SW 1271 (cell line): Measurements from ENCODE around the gene NAPG.
"Not testable (repeated sequence)": the region's sequence is repeated elsewhere in the genome, so short reads cannot be mapped to it uniquely, and the experiment has no call there.

Source experiments
- DNase-seq, 2 experiments: peaks; one replicate each; lab custom pipeline; 2025; lab: John Stamatoyannopoulos, UW

The NAPG gene

GRCh38 chr18:10525697-10526560 lies at the start of gene NAPG:
Gene NAPG (plus strand): TSS chr18:10526027. CDS start chr18:10526103, 76 bp downstream.
- peak; percentile 37 to 80 for DNase-seq

DNA sequence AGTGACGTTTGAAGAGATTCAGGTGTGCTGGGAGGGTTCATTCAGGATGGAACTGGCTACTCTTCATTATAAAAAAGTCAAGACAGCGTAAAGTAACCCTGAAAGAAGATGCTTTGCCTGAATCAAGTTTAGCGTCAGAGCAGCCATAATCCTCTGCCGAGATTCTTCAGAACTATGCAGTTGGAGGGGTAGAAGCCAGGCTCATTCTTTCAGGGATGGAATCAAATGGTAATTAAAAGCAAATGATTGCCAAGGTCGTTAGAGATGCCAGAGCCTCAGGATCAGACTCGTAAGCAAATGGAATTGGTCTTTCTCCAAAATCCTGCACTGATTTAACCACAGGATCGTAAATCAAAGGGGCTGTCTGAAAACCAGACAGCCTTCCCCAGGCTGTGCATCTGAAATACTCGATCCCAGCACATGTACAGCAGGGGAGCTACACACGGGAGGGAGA lies 49.5 kb upstream of the NAPG start:
- no peak for DNase-seq

DNA sequence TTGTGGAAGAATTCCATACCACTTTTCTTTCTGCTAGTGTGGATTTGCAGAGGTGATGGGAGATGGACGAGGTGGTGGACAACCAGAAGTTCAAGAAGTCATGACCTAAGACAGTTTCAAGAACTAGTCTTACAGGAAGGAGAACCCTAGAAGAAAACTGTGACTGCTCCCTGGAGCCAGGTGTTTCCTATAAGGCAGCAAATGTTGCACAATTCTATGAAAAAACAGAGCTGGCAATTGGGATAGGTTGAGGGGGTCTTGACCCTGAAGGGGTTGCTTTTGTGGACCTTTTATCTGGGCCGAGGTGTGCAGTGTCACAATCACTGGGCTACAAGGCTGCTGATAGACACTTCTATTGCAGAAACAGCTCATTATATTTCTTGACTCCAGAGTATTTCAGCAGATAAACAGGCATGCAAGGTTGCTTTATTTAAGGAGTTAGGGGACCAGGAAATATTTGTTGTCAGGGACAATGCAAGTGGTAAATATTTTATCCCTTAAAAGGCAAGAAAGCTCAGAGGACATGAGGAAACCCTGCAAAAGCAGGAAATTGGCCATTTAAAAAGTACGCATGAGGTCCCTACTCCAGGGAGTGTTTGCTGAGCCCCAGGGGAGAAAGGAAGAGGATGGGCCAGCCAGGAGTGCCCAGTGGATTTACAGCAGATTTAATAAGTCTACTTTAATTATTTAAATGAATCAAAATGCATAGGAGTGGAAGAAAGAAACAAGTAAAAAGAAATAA lies 48.5 kb upstream of the NAPG start:
- no peak for DNase-seq

DNA sequence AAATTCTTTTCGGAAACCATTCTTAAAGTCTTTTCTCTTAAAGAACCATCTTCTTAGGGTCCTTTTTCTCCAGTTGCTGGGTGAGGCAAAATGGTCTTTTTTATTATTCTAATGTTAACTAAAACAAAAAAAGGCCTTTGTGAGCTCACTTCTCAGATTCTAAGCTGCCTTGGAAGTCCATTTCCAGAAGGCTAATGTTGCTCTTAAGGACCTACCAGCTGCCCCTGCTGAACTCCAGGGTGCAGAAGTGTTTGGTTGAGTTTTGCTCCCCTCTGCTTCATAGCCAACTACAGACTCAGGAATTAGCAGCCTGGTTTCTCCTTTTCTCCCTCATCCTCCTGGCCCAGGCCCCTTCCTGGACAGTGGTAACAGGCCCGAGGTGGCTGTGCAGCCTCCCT lies 48.0 kb upstream of the NAPG start:
- no peak for DNase-seq

GRCh38 chr18:10481831-10482230 lies 44.0 kb upstream of the NAPG start:
- DNase-seq = no peak

- DNase-seq = no peak
Measured at GRCh38 chr18:10482363-10482984, 43.4 kb upstream of the NAPG start.

DNA sequence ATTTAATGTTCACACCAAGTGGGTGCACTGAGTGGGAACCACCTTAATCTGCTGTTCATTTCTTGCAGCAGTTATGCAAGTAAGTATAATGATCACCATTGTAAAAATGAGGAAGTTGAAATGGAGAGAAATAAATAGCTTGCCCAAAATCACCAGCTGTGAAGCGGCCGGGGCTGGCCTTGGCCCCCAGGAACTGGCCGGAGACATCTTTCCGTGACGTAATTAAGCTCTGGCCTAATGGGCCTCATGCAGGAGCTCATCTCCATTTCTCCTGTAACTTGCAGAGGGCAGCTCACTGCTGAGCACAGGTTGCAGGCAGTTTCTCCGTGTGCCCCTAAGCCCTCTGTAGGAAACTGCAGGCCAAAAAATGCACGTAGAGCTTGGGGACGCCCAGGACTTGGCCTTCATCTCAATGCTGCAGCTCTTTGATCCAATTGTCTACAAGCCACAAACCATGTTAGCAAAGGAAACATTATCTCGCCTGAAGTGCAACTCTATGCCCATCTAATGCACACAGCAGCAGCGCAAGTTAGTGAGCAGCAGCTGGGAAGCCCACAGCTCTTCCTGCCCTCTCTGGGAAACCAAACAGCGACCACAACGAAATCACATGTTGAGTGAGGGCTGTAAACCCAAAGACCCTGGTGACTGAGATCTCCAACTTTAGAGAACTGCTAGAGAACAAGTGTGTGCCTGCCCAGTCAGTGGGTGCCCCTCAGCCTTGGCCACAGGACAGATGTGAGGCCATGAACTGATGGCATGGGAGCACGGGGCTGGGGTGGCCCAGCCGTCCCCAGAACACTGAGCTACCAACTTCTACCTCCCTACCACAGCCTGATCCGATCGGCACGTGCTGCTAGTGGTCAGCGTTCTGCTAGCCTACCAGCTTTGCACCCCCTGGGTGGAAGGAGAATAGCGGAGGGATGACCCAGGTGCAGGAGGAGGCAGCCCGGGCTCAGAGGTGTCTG lies 42.6 kb upstream of the NAPG start:
- DNase-seq = no peak

GRCh38 chr18:10485475-10485874 lies 40.4 kb upstream of the NAPG start:
- DNase-seq = no peak

- no peak for DNase-seq
Measured at GRCh38 chr18:10486362-10486761, 39.5 kb upstream of the NAPG start.

DNA sequence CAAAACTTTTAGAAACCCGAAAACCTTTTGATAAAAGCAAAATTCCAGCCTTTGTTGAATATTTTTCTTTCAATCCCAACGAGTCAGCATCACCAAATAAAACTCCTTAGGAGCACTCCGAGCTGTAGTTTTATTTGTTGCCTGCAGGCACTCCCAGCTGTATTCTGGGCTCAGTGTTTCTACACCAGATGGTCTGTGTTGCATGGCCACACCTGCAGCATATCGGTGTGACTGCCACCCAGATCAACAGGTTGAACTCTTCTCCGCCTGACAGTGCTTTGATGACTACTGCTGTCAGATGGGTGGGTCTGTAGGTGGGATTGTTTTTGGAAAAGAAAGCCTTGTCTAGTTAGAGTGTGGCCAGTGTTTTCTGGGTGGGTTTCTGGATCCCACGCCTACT lies 38.7 kb upstream of the NAPG start:
- DNase-seq = no peak

DNA sequence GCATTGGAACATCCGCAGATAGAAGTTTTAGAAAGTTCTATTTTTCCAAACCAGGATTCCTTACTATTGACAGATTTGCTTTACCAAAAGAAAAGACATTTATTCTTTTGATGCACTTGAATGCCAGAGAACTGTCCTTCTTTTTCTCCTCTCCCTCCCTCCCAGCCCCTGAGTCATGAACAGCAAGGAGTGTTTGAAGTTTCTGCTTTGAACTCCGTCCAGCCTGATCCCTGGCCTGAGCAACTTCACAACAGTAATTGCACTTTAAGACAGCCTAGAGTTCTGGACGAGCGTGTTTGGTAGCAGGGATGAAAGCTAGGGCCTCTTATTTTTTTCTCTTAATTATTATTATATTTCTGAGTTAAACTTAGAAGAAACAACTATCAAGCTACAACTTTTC lies 37.8 kb upstream of the NAPG start:
- DNase-seq = no peak

DNA sequence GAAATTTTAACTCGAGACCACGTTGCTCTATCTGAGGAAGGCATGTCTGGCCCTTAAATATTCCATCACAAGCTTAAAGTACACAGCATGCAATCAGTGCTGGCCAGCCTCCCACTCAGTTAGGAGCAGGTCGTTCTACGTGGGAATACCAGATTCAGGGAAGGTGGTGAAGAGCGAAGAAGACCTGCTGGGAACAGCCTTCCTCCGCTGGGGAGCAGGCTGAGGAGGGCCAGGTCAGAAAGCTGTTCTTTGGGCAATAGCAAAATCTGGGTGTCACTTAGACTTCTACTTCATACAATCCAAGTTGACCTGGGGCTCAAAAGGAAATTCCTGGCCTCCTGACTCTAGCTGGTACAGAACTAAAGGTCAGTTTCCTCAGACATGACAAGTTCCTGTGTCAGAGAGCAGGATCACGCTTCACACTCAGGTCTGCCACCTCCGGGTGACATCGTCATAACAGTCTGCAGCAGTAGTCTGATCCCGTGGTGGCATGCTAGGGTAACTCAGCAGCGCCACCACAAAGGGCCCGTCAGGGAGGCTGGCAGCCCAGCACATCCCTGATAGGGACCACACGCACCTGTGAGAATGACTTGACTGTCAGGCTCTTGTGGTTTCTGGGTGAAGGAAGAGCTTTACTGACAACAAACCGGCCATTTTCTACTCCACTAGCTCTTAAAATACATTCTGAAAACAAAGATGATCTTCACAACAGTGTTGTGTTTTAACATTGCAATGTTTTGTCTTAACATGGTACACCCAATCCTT lies 35.2 kb upstream of the NAPG start:
- DNase-seq = no peak

GRCh38 chr18:10495936-10496335 lies 29.9 kb upstream of the NAPG start:
- DNase-seq = no peak

- no peak for DNase-seq
Measured at GRCh38 chr18:10497206-10497749, 28.5 kb upstream of the NAPG start.

GRCh38 chr18:10499230-10499629 lies 26.6 kb upstream of the NAPG start:
- no peak for DNase-seq

DNA sequence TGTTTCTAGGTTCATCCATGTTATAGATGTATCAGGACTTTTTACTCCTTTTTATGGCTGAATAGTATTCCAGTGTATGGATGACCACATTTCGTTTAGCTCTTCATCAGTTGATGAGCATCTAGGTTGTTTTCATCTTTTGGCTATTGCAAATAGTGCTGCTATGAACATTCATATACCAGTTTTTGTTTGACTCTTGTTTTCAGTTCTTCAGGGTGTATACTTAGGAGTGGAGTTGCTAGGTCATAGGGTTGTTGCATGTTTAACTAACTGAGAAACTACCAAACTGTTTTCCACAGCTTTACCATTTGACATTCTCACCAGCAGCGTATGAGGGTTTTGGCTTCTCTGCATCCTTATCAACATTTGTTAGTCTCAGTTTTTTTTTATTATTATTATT lies 25.8 kb upstream of the NAPG start:
- no peak for DNase-seq

DNA sequence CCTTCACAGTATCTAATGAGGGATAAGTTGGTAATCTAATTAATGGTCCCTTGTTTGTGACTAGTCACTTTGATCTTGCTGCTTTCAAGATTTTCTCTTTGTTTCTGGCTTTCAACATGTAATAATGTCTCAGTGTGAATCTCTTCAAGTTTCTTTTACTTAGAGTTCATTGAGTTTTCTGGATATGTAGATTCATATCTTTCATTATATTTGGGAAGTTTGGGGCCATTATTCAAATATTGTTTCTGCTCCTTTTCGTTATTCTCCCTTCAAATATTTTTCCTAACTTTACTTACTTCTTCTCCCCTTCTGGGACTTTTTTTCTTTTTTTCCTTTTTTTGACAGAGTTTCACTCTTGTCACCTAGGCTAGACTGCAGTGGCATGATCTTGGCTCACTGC lies 21.1 kb upstream of the NAPG start:
- DNase-seq = no peak

- not testable (repeated sequence) for DNase-seq
Measured at GRCh38 chr18:10505892-10506291, 19.9 kb upstream of the NAPG start.

GRCh38 chr18:10508591-10508990 lies 17.2 kb upstream of the NAPG start:
- no peak for DNase-seq

DNA sequence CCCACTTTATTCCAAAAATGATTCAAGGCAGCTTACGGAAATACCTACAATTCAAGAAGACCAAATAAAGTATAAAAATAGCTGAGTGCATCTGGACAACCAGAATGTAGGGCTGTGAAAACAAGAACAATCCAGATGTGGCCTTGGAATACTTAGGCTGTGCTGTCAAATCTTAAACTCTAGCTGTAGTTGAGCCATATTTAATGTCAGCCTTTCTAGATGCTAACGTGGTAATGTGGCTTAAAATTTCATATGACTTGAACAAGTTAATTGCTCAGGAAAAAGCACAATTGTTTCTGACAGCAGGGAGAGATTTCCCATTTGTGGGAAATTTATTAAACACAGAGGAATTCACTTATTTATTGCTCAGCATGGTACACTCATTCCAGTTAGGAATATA lies 14.6 kb upstream of the NAPG start:
- DNase-seq = no peak

DNA sequence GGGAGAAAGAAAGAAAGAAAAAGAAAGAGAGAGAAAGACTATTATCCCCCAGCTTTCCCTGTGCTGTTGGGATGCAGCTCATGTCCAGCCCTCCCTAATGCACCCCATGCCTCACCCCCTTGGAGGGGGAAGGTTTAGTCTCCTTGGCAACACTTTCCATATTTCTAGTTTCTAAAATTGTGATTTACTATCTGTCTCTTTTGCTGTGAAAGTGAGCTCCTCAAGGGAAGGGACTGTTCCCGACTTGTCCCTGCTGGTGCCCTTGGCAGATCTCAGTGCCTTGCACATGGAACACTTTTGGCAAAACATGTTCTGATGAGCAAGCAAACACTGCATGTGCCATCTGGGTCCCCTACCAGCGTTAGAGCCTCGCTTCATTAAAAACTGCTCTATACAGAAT lies 11.7 kb upstream of the NAPG start:
- no peak for DNase-seq
